Esophagus squamous epithelium (tissue), 4 donors: Measurements from ENCODE around the gene RBM33.

Experiments used
- CTCF ChIP-seq, 6 experiments: fragments of 450-650 bp in 4 of 6; fragments of 200-600 bp in 2 of 6; sonication (generic) in 2 of 6; IDR thresholded peaks; one replicate each; pipeline ENCODE4 v1.5.1; 2016 to 2019; ENCODE audit warnings: antibody characterized with exemption in 6 of 6, mild to moderate bottlenecking in 4 of 6, moderate library complexity in 4 of 6
- POLR2A ChIP-seq, 4 donors: fragments of 450-650 bp; IDR thresholded peaks; one replicate each; pipeline ENCODE4 v1.6.1; 2017; ENCODE audit warnings: antibody characterized with exemption in 4 of 4, mild to moderate bottlenecking in 4 of 4, moderate library complexity in 3 of 4

- no peak for TF ChIP-seq CTCF (IDR thresholded peaks at IDR 0.05)
- TF ChIP-seq POLR2A (IDR thresholded peaks at IDR 0.05) = no peak
These were observed 40.1 kb downstream of the RBM33 start for GRCh38 chr7:155684543-155684942.
